Epithelial cell of prostate (primary cell): ENCODE measurements around the gene BICRA.

ENCODE experiments used
- DNase-seq: peaks from one replicate; pipeline ENCODE4 v3.0.0-alpha.2; 2011; ENCODE audit warnings: low read depth, low spot score
- H3K27ac ChIP-seq: fragments of 450-650 bp; 2 replicates; pipeline ENCODE4 v1.5.1; 2017; ENCODE audit warnings: mild to moderate bottlenecking

BICRA gene

GRCh38 chr19:47600246-47601179 is 8.4 kb upstream of the BICRA start:
- peak overlapping the region; percentile 92 for H3K27ac ChIP-seq
- peak; percentile 89 for DNase-seq

DNA sequence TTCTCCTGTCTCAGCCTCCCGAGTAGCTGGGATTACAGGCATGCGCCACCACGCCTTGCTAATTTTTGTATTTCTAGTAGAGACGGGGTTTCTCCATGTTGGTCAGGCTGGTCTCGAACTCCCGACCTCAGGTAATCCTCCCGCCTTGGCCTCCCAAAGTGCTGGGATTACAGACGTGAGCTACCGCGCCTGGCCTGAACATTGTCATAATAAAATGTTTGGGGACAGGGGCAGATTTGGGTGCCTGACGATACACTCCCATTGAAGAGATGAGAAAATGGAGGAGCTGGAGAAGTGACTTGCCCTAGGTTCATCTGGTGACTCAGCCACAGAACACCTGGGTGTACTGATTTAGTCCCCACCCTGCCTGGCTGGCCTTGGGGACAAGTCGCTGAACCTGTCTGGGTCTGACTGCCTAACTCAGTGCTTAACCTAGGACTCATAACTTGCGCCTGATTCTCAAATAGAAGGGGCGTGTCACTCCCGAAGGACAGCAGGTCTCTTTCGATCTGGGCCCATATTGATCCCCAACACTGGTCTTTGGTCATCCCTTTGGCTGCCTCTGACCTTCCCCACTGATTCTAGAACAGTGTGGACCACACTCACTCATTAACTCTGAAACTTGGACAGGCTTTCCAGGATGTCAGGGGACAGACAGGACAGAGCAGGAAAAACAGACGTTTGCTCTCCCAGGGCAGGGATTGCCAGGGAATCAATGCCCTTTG is 7.6 kb upstream of the BICRA start:
- no peak for DNase-seq
- H3K27ac ChIP-seq = peak overlapping the region; percentile 92

DNA sequence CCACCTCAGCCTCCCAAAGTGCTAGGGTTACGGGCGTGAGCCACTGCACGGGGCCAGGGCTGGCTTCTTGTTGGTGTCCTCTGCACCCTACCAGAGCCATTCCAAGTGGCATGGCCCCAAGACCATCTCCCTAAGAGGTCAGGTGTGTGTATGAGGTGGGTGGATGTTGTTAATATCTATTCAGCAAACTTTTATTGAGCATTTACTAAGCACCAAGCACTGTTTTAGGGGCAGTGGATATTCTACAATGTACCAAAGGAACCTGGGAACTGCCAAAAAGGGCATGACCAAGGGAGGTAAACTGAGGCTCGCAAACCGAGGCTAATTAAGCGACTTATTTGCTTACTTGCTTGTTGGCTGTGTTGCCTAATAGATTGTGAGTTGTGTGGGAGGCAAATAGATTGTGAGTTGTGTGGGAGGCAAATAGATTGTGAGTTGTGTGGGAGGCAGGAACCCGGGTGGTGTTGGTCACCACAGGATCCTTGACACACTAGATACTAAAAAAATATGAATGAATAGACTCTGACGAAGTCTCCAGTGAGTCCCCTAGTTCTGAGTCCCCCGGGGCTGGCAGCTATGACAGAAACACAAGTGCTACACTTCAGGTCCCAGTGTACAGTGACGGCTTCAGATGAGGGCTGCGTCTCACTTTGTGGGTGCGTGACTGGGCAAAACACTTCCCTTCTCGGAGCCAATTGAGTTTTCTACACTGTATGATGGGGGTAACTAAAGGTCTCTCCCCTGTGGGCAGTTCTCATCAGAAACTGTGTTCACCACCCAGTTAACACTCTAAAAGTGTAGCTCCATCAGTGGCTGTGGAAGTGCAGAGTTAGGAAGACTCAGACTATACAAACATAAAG is 5.0 kb upstream of the BICRA start:
- no peak for DNase-seq
- H3K27ac ChIP-seq = no peak overlapping the region

DNA sequence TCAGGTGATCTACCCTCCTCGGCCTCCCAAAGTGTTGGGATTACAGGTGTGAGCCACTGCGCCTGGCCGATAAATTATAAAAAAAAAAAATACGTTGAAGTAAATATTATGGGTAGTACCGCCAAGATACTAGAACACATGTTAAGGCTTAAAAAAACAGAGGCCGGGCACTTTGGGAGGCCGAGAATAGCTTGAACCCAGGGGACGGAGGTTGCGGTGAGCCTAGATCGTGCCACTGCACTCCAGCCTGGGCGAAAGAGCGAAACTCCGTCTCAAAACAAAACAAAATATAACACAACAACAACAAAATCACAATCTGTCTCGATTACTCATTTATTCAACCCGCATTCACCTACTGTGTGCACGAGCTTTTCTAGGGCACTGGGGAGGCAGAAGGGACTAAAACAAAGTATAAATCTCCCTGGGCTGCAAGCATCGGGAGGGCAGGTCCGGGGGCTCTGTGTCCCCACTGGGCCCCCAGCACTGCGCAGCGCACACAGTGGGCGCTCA is 1.3 kb upstream of the BICRA start:
- no peak for DNase-seq
- H3K27ac ChIP-seq = peak overlapping the region; percentile 82

GRCh38 chr19:47608074-47608918 is 638 bp upstream of the BICRA start:
- DNase-seq = peak; percentile 55
- peak overlapping the region; percentile 82 for H3K27ac ChIP-seq

DNA sequence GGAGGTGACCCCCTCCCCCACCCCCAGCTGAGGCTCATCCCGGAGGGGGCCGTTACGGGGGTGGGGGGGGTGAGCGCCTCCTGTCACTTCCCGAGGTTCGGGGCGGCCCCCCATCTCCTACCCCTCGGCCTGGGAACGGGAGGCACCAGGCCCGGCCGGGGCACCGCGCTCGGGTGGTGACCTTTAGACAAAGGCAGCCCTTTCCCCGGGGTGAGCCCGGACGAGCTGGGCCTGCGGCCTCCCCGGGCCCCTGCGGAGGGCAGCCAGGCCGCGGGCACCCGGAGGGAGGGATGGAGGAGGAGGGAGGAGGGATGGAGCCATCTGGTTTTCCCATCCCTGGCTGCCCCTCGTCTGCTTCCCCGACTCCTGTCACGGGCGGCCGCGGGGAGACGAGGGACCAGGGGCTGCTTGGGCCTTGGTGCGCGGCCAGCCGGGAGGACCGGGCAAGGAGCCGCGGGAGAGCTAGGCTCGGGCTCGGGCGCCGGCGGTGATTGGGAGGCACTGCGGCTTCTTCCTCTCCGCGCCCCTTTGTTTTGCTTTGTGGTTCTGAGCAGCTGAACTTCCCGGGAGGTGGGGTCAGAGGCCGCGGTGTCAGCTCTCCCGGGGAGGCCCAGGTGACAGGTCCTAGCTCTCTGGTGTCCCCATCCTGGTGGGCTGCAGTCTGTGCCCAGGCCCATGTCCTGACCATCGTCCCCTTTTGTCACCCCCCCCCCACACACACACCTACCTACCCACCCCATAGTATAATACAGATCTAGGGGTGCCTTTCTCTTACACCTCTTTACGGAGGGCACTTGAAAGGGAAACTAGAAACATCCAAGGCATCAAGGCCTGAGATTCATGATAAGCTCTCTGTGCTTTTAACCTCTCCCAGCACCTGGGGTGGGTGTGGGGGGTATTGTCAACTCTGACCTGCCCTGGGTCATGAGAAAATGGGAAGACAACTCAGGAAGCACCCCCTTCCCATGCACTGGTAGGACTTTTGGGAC is 1.3 kb downstream of the BICRA start:
- H3K27ac ChIP-seq = peak overlapping the region; percentile 82
- DNase-seq = no peak

DNA sequence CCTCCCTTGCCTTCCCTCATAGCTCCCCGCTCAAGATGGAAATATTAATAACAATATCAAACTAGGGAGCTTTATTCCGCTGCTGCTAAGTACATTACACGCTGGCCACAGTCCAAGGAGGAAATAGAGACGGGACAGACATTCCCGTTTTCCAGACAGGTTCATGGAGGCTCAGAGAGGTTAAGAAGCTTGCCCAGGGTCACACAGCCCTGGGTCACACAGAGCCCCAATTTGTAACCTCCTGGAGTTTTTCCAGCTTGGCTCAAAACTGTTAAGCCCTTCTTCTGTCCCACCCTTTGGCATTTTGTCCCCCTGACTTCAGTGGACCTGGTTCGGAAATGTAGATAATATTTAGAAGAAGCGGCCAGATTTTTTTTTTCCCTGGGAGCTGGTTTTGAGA is 2.0 kb downstream of the BICRA start:
- no peak overlapping the region for H3K27ac ChIP-seq
- no peak for DNase-seq

- no peak for DNase-seq
- no peak overlapping the region for H3K27ac ChIP-seq
Observed at GRCh38 chr19:47613165-47614020, 4.5 kb downstream of the BICRA start.

DNA sequence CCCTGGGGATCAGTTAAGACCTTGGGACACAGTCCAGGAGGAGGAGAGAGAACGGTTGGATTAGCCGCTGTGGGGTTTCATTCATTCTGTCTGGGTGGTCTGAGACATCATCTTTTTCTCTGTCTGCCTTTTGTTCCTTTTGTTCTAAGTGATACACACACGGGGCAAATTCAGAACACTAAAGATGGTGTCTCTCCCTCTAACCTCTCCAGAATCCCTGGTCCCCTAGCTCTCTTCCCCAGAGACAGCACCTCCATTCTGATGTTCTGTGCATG is 5.0 kb downstream of the BICRA start:
- DNase-seq = no peak
- H3K27ac ChIP-seq = no peak overlapping the region

- DNase-seq = no peak
- H3K27ac ChIP-seq = no peak overlapping the region
Observed at GRCh38 chr19:47614559-47614958, 5.6 kb downstream of the BICRA start.

- no peak overlapping the region for H3K27ac ChIP-seq
- DNase-seq = no peak
Observed at GRCh38 chr19:47615230-47615629, 6.3 kb downstream of the BICRA start.

DNA sequence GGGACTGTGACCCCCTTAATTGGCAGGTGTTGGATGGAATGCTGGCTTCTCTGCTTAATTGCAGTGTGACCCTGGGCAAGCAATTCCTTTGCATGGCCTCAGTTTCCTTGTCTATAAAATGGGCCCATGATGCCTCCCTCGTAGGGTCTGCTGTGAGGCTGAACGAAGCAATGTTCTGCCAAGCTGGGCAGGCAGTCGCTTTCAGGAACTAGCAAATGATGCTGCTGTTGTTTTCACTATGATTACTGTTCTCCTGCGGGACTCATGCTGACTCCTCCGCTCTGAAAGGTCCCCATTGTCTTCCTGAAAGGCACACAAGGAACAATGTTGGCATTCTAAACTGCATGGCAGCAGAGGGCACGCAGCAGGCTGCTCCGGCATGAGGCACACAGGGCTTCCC is 6.8 kb downstream of the BICRA start:
- no peak overlapping the region for H3K27ac ChIP-seq
- no peak for DNase-seq

- no peak for DNase-seq
- no peak overlapping the region for H3K27ac ChIP-seq
Observed at GRCh38 chr19:47618771-47619170, 9.8 kb downstream of the BICRA start.

DNA sequence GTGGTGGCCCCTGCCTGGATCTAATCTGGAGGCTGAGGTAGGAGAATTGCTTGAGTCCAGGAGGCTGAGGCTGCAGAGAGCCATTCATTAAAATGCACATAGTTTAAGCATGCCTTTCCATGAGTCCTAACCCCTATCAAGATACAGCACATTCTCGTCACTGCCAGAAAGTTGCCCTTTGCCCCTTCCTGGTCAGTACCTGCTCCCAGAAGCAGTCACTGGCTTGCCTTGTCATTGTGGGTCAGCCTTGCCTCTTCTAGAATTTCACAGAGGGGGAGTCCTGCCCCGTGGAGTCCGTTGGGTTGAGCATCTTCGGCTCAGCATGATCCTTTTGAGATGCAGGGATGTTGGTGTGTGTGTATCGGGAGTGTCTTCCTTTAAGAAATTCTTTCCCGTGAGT is 10.8 kb downstream of the BICRA start:
- DNase-seq = no peak
- H3K27ac ChIP-seq = no peak overlapping the region

DNA sequence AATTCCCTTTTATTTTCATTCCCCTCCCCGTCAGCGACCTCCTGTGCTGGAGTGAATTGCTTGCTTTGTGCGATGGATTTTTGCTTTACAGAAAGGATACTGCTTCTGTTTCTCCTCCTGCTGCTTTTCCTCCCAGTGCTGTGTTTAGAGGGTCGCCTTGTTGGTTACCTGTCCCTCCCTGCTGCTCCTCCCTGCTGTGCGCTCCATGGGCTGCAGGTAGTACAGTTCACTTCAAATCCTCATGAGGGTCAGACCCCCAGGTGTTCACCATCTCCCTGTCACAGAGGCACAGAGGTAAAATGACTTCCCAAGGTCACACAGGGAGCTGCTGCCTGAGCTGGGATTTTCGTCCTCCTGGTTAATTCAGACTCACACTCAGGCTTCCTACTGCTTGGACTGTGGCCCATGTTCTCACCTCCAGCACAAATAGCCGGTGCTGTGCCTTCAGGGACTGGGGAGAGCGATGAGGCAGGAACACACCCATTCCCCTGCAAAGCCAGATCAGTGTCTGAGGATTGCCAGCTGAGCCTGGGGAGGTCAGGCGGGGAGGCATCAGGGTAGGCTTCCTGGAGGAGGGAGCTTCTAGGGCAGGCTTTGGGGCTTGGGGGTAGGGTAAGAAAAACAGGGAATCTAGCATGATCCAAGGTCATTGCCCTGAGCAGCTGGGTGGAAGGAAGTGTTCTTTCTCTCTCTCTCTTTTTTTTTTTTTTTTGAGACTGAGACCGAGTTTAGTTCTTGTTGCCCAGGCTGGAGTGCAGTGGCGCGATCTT is 14.4 kb downstream of the BICRA start:
- H3K27ac ChIP-seq = no peak overlapping the region
- DNase-seq = no peak

DNA sequence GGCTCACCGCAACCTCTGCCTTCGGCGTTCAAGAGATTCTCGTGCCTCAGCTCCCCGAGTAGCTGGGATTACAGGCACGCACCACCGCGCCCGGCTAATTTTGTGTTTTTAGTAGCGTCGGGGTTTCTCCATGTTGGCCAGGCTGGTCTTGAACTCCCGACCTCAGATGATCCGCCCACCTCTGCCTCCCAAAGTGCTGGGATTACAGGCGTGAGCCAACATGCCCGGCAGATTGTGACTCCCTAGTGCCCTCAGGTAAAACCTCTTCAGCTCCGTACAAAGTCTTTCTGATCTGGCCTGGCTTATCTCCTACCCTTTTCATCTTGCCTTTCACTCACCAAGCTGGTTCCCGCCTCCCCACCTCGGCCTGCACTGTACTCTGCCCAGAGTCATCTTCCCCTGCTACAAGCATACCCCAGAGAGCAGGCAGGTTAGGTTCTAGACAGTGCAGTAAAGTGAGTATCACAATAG is 15.0 kb downstream of the BICRA start:
- DNase-seq = peak; percentile 20

GRCh38 chr19:47625650-47626049 is 16.7 kb downstream of the BICRA start:
- H3K27ac ChIP-seq = no peak overlapping the region
- DNase-seq = no peak

More for the DNA sequence above, 15.0 kb downstream of the BICRA start:
- H3K27ac ChIP-seq = no peak overlapping the region
